H1 (cell line): ENCODE data around the gene SEL1L3.

Experiments used
- CEBPB ChIP-seq: IDR thresholded peaks from 2 replicates; pipeline ENCODE4 v1.6.1; 2012; ENCODE audit warnings: low read depth, low read length
- CHD2 ChIP-seq: IDR thresholded peaks from 2 replicates; pipeline ENCODE4 v1.6.1; 2012; ENCODE audit warnings: low read length, improper control_type of control experiment
- CTCF ChIP-seq, 3 experiments: IDR thresholded peaks; 1 replicate in 2 of 3; 2 replicates in 1 of 3; pipeline versions ENCODE4 v1.5.1 to v1.6.1; 2011; ENCODE audit warnings: low read length in 3 of 3, mild to moderate bottlenecking in 3 of 3, inconsistent platforms in 2 of 3, low read depth in 1 of 3, moderate library complexity in 1 of 3; ENCODE audit not compliant: insufficient read depth in 1 of 3; ENCODE audit errors: control extremely low read depth in 1 of 3
- HDAC6 ChIP-seq: IDR thresholded peaks from one replicate; pipeline ENCODE4 v1.7.1; 2012; ENCODE audit warnings: low read depth, mild to moderate bottlenecking, inconsistent platforms, low read length, moderate library complexity
- POLR2AphosphoS5 ChIP-seq: IDR thresholded peaks from 2 replicates; pipeline ENCODE4 v1.6.1; 2011; ENCODE audit warnings: low read depth, low read length
- RFX5 ChIP-seq: IDR thresholded peaks from 2 replicates; pipeline ENCODE4 v1.6.1; 2011; ENCODE audit warnings: low read depth, low read length, improper control_type of control experiment, borderline replicate concordance
- RNF2 ChIP-seq: fragments of 200-900, 300-1000 bp; sonication (generic); IDR thresholded peaks from 2 replicates; pipeline ENCODE4 v1.7.1; 2016; ENCODE audit warnings: borderline replicate concordance, low read depth, mild to moderate bottlenecking, antibody characterized with exemption, low read length; ENCODE audit not compliant: poor library complexity, severe bottlenecking; ENCODE audit errors: missing control alignments
- RXRA ChIP-seq: IDR thresholded peaks from 2 replicates; pipeline ENCODE4 v1.6.1; 2011; ENCODE audit warnings: low read depth, mild to moderate bottlenecking, low read length, moderate library complexity; ENCODE audit not compliant: insufficient read depth
- SP1 ChIP-seq: IDR thresholded peaks from 2 replicates; pipeline ENCODE4 v1.6.1; 2011; ENCODE audit warnings: low read depth, low read length
- SP4 ChIP-seq: IDR thresholded peaks from 2 replicates; pipeline ENCODE4 v1.6.1; 2012; ENCODE audit warnings: low read length, inconsistent platforms

GRCh38 chr4:25797136-25797535 lies 65.7 kb downstream of the SEL1L3 start:
- TF ChIP-seq SP1 (no peak), CHD2 (no peak), CEBPB (no peak), SP4 (no peak), RXRA (no peak), CTCF (IDR thresholded peaks at IDR 0.05; ENCODE audit: control extremely low read depth in 1 of 3, insufficient read depth in 1 of 3, low read depth in 1 of 3, low read length in 3 of 3) (no peak), RNF2 (no peak), POLR2AphosphoS5 (no peak), HDAC6 (no peak), RFX5 (no peak)
